Placental pericyte (primary cell): ENCODE data around the gene CCDC70. TPM values are rescaled to one million over a fixed set of nuclear protein-coding genes. Genes with fewer than 3 reads are reported as not detected.

Experiments used
- total RNA-seq: library from RNA; depleted of rRNA; stranded (reverse); fragments of >200 nt; gene quantifications from 2 replicates; pipeline ENCODE4 v1.2.3, GENCODE V29; 2012

CCDC70 gene
- not detected in 2 replicates for total RNA-seq

GRCh38 chr13:51861723-51862300 is at the start of gene CCDC70:
Gene CCDC70 (plus strand): TSS chr13:51861969. CDS start chr13:51865412, 3,443 bp downstream.

GRCh38 chr13:51844862-51845573 is 16.8 kb upstream of the CCDC70 start, which contains the start of gene TMEM272:
Gene TMEM272 (minus strand): TSS chr13:51845177. CDS start chr13:51838530, 6,647 bp downstream.

Other genes with a start within 250 kb of the CCDC70 start
- 1.9 and 3.3 TPM in 2 replicates for gene DHRS12, start 57.8 kb upstream of the CCDC70 start, total RNA-seq
- not detected in 2 replicates for gene TMEM272, start 16.8 kb upstream of the CCDC70 start, total RNA-seq
- gene ATP7B, start 149.5 kb downstream of the CCDC70 start, total RNA-seq: 1.4 and 2.8 TPM in 2 replicates
- gene ALG11, start 150.4 kb downstream of the CCDC70 start, total RNA-seq: 28.5 and 34.4 TPM in 2 replicates
- gene UTP14C, start 162.7 kb downstream of the CCDC70 start, total RNA-seq: 14.3 and 20.8 TPM in 2 replicates